Stimulated activated CD4-positive, alpha-beta T cell treated with anti-CD3 and anti-CD28 coated beads, Interleukin-12 subunit alpha, Interleukin-12 subunit beta, amount 100 ng/mL, for 24 hours (primary cell): ENCODE results near the gene USP47.
A peak's percentile ranks its signal among the peaks of the same experiment; 100 is the strongest.
"Not testable (repeated sequence)": the region's sequence is repeated elsewhere in the genome, so short reads cannot be mapped to it uniquely, and the experiment has no call there.

ENCODE experiments used
- DNase-seq, 2 experiments: peaks; one replicate each; pipeline ENCODE4 v3.0.0-alpha.2; 2020; ENCODE audit warnings: low read depth in 2 of 2

Gene USP47

GRCh38 chr11:11822946-11823345, 18.8 kb upstream of the USP47 start:
- no peak for DNase-seq

GRCh38 chr11:11826260-11826659, 15.5 kb upstream of the USP47 start:
- no peak for DNase-seq

- no peak for DNase-seq
Measured at GRCh38 chr11:11827272-11827671, 14.5 kb upstream of the USP47 start.

- DNase-seq, result not testable (repeated sequence)
Measured at GRCh38 chr11:11831406-11831805, 10.4 kb upstream of the USP47 start.

- DNase-seq, result no peak
Measured at GRCh38 chr11:11836676-11837231, 5.0 kb upstream of the USP47 start.

GRCh38 chr11:11839718-11840117, 2.1 kb upstream of the USP47 start:
- DNase-seq, result no peak

GRCh38 chr11:11841116-11841722, 553 bp upstream of the USP47 start:
- DNase-seq, result no peak

- DNase-seq, result peak; percentile 31 to 47
Measured at GRCh38 chr11:11842421-11843008, 743 bp downstream of the USP47 start.

GRCh38 chr11:11843211-11843621, 1.4 kb downstream of the USP47 start:
- no peak for DNase-seq

GRCh38 chr11:11843642-11844041, 1.9 kb downstream of the USP47 start:
- no peak for DNase-seq

GRCh38 chr11:11844272-11844671, 2.5 kb downstream of the USP47 start:
- no peak for DNase-seq

- DNase-seq, result no peak
Measured at GRCh38 chr11:11845071-11845470, 3.3 kb downstream of the USP47 start.

- no peak for DNase-seq
Measured at GRCh38 chr11:11845551-11845950, 3.8 kb downstream of the USP47 start.

- no peak for DNase-seq
Measured at GRCh38 chr11:11847082-11847481, 5.3 kb downstream of the USP47 start.

- DNase-seq, result peak in 1 of 2 experiments; percentile 54
Measured at GRCh38 chr11:11848891-11849746, 7.3 kb downstream of the USP47 start.

GRCh38 chr11:11850668-11851067, 8.9 kb downstream of the USP47 start:
- DNase-seq, result no peak

GRCh38 chr11:11856638-11857037, 14.9 kb downstream of the USP47 start:
- no peak for DNase-seq

- DNase-seq, result no peak
Measured at GRCh38 chr11:11857769-11858168, 16.0 kb downstream of the USP47 start.

GRCh38 chr11:11858676-11859075, 16.9 kb downstream of the USP47 start:
- no peak for DNase-seq

GRCh38 chr11:11860103-11860979, 18.6 kb downstream of the USP47 start:
- no peak for DNase-seq

GRCh38 chr11:11862999-11863398, 21.2 kb downstream of the USP47 start:
- no peak for DNase-seq

- DNase-seq, result no peak
Measured at GRCh38 chr11:11864332-11864731, 22.6 kb downstream of the USP47 start.
